ENCODE results near the gene KIAA0232. TPM values are rescaled to one million over a fixed set of nuclear protein-coding genes. Genes with fewer than 3 reads are reported as not detected.
A peak's percentile ranks its signal among the peaks of the same experiment; 100 is the strongest.

The KIAA0232 gene
- total RNA-seq, 4 donors from 2014 or later, result 27.6 to 34.1 (median 32.7) TPM

- peaks cover 51% of the 10 kb centered on the region for H3K4me1 ChIP-seq
- H3K9me3 ChIP-seq, result no peaks in the 10 kb centered on the region
- TF ChIP-seq POLR2AphosphoS5 (IDR thresholded peaks at IDR 0.05), result no peak
- TF ChIP-seq, protein P1, sequence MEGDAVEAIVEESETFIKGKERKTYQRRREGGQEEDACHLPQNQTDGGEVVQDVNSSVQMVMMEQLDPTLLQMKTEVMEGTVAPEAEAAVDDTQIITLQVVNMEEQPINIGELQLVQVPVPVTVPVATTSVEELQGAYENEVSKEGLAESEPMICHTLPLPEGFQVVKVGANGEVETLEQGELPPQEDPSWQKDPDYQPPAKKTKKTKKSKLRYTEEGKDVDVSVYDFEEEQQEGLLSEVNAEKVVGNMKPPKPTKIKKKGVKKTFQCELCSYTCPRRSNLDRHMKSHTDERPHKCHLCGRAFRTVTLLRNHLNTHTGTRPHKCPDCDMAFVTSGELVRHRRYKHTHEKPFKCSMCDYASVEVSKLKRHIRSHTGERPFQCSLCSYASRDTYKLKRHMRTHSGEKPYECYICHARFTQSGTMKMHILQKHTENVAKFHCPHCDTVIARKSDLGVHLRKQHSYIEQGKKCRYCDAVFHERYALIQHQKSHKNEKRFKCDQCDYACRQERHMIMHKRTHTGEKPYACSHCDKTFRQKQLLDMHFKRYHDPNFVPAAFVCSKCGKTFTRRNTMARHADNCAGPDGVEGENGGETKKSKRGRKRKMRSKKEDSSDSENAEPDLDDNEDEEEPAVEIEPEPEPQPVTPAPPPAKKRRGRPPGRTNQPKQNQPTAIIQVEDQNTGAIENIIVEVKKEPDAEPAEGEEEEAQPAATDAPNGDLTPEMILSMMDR (IDR thresholded peaks at IDR 0.05), result no peak
- TF ChIP-seq POLR2A (IDR thresholded peaks at IDR 0.05), result no peak
- no peak for TF ChIP-seq EP300 (IDR thresholded peaks at IDR 0.05)
- 66% methylated on average over 4 of the region's 4 CpGs for WGBS
- no peak for DNase-seq (ENCODE audit: low spot score in 2 of 2)
- no peak overlapping the region for H3K4me3 ChIP-seq
- no peak overlapping the region for H3K27ac ChIP-seq
- H3K36me3 ChIP-seq, result no peaks in the 10 kb centered on the region
- H3K27me3 ChIP-seq, result no peaks in the 10 kb centered on the region
These were observed 129.9 kb downstream of the KIAA0232 start for GRCh38 chr4:6912441-6912840.

DNA sequence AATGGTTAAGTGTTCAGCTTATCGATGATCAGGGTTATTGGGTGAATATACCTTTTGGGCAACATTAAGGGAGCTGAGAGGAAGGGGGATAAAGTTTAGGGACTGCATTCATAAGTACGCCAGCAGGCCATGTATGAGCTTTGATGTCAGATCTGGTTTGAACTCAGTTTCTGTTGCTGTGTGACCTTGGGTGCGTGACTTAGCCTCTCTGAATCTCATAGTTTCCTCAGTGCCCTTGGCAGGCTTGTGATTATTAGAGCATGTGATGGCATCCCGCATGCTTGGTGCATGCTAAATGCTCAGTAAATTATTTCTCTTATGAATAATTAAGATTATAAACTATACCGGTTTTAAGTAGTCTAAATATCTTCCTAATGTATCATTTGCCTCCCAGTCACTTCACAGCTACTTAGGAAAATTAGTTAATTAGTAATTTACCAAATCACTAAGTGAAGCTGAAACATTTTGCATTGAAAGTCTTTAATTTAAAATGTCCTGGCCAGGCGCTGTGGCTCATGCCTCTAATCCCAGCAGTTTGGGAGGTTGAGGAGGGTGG, 130.9 kb downstream of the KIAA0232 start:
- Histone ChIP-seq H3K27me3 (no peaks in the 10 kb centered on the region), H3K4me1 (peaks cover 49% of the 10 kb centered on the region), H3K36me3 (no peaks in the 10 kb centered on the region), H3K27ac (peak overlapping the region; percentile 40), H3K4me3 (no peak overlapping the region), H3K9me3 (no peaks in the 10 kb centered on the region)
- TF ChIP-seq POLR2AphosphoS5 (IDR thresholded peaks at IDR 0.05) (no peak), EP300 (IDR thresholded peaks at IDR 0.05) (no peak), POLR2A (IDR thresholded peaks at IDR 0.05) (no peak)
- TF ChIP-seq, protein P1 (IDR thresholded peaks at IDR 0.05), result no peak
- no peak for DNase-seq (ENCODE audit: low spot score in 2 of 2)
- 85% methylated on average over 6 of the region's 6 CpGs for WGBS

DNA sequence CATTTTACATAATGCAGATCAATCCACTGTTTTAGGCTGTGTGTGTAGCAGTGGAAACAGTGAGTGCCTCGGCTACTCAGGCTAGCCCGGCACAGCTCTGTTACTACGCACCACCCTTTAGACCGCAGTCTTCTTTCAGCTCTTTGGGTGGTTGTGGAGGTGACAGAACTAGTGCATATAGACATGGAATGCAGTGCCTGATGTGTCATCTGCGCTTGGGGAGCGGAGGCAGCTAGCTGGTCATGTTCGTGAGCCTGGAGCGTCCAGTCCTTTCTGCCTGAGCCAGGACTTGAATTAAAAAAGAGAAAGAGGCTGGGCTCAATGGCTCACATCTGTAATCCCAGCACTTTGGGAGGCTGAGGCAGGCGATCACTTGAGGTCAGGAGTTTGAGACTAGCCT, 131.9 kb downstream of the KIAA0232 start:
- Histone ChIP-seq H3K4me3 (no peak overlapping the region), H3K27ac (peak overlapping the region; percentile 80), H3K9me3 (no peaks in the 10 kb centered on the region), H3K4me1 (peaks cover 43% of the 10 kb centered on the region), H3K27me3 (no peaks in the 10 kb centered on the region), H3K36me3 (no peaks in the 10 kb centered on the region)
- TF ChIP-seq POLR2AphosphoS5 (IDR thresholded peaks at IDR 0.05), result no peak
- no peak for TF ChIP-seq POLR2A (IDR thresholded peaks at IDR 0.05)
- TF ChIP-seq, protein P1 (IDR thresholded peaks at IDR 0.05), result no peak
- TF ChIP-seq EP300 (IDR thresholded peaks at IDR 0.05), result no peak
- 93% methylated on average over 9 of the region's 9 CpGs for WGBS
- no peak for DNase-seq (ENCODE audit: low spot score in 2 of 2)

- peaks cover 43% of the 10 kb centered on the region for H3K4me1 ChIP-seq
- no peaks in the 10 kb centered on the region for H3K36me3 ChIP-seq
- 93% methylated on average over 10 of the region's 18 CpGs for WGBS
- TF ChIP-seq, protein P1 (IDR thresholded peaks at IDR 0.05), result no peak
- TF ChIP-seq POLR2A (IDR thresholded peaks at IDR 0.05), result no peak
- TF ChIP-seq POLR2AphosphoS5 (IDR thresholded peaks at IDR 0.05), result no peak
- TF ChIP-seq EP300 (IDR thresholded peaks at IDR 0.05), result no peak
- no peaks in the 10 kb centered on the region for H3K9me3 ChIP-seq
- peak in 1 of 2 donors; percentile 44 for DNase-seq (ENCODE audit: low spot score in 2 of 2)
- H3K4me3 ChIP-seq, result no peak overlapping the region
- no peaks in the 10 kb centered on the region for H3K27me3 ChIP-seq
- H3K27ac ChIP-seq, result peak overlapping the region; percentile 80
These were observed 132.8 kb downstream of the KIAA0232 start for GRCh38 chr4:6915041-6916005.

DNA sequence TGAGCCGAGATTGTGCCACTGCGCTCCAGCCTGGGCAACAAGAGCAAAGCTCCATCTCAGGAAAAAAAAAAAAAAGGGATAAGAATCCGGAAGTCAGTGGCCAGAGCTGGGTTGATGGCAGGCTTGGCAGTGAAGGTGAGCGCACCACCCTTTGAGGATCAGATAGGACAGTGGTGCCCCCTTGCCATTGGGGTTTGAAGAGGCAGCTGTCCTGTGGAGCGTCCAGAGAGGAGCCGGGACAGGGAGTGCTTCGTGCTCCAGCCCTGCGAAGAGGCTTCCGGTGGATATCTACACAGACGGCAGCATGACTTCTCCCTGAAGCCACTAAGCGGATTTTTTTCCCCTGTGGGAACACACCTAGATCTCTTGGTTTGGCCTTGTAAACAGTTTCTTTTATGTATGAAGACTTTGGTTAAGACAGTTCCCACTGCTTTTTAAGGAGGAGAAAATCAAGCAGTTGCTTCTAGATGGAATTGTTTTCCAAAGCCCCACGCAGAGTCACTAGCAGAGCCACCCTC, 133.6 kb downstream of the KIAA0232 start:
- peak in 1 of 2 donors; percentile 56 for DNase-seq (ENCODE audit: low spot score in 2 of 2)
- TF ChIP-seq POLR2AphosphoS5 (IDR thresholded peaks at IDR 0.05) (no peak), EP300 (IDR thresholded peaks at IDR 0.05) (no peak), POLR2A (IDR thresholded peaks at IDR 0.05) (no peak)
- TF ChIP-seq, protein P1 (IDR thresholded peaks at IDR 0.05), result no peak
- Histone ChIP-seq H3K9me3 (no peaks in the 10 kb centered on the region), H3K4me1 (peaks cover 40% of the 10 kb centered on the region), H3K27ac (peak overlapping the region; percentile 80), H3K4me3 (no peak overlapping the region), H3K36me3 (no peaks in the 10 kb centered on the region), H3K27me3 (no peaks in the 10 kb centered on the region)
- WGBS, result 91% methylated on average over 12 of the region's 12 CpGs

All from suprapubic skin (tissue), 4 donors.